DOHH2 (cell line): ENCODE results near the gene CDCA3.
A peak's percentile ranks its signal among the peaks of the same experiment; 100 is the strongest.

Source experiments
- H3F3A ChIP-seq: fragments of 200-600 bp; sonication (generic), shearing (Covaris generic); 2 replicates; pipeline ENCODE4 v1.6.0; 2016; ENCODE audit warnings: antibody characterized with exemption, mild to moderate bottlenecking; ENCODE audit not compliant: control insufficient read depth, insufficient read depth
- H3K27ac ChIP-seq: fragments of 200-600 bp; sonication (generic); 2 replicates; pipeline ENCODE4 v1.5.1; 2014; ENCODE audit warnings: low read depth, mild to moderate bottlenecking, low read length, moderate library complexity
- H3K27me3 ChIP-seq: fragments of 200-600 bp; sonication (generic); 2 replicates; pipeline ENCODE4 v1.6.1; 2014; ENCODE audit warnings: mild to moderate bottlenecking, low read length, mixed read lengths; ENCODE audit not compliant: control insufficient read depth
- H3K36me3 ChIP-seq: fragments of 200-600 bp; sonication (generic); 2 replicates; pipeline ENCODE4 v1.6.1; 2014; ENCODE audit warnings: mild to moderate bottlenecking, low read length, moderate library complexity, mixed read lengths; ENCODE audit not compliant: control insufficient read depth
- H3K4me1 ChIP-seq: fragments of 200-600 bp; sonication (generic); 2 replicates; pipeline ENCODE4 v1.6.1; 2014; ENCODE audit warnings: mild to moderate bottlenecking, low read length, mixed read lengths; ENCODE audit not compliant: control insufficient read depth
- H3K4me2 ChIP-seq: fragments of 200-600 bp; sonication (generic); 2 replicates; pipeline ENCODE4 v1.6.0; 2014; ENCODE audit warnings: mild to moderate bottlenecking, low read length, moderate library complexity
- H3K4me3 ChIP-seq: fragments of 200-600 bp; sonication (generic); 2 replicates; pipeline ENCODE4 v1.5.1; 2014; ENCODE audit warnings: mild to moderate bottlenecking, low read length, mixed read lengths
- H3K79me2 ChIP-seq: fragments of 200-600 bp; sonication (generic); 2 replicates; pipeline ENCODE4 v1.6.1; 2014; ENCODE audit warnings: mild to moderate bottlenecking, low read length, mixed read lengths; ENCODE audit not compliant: control insufficient read depth
- H3K9me2 ChIP-seq: fragments of 200-600 bp; sonication (generic); replicated peaks from 2 replicates; pipeline ENCODE4 v1.6.1; 2014; ENCODE audit warnings: mild to moderate bottlenecking, low read length, mixed read lengths; ENCODE audit not compliant: control insufficient read depth
- H3K9me3 ChIP-seq: fragments of 200-600 bp; sonication (generic); 2 replicates; pipeline ENCODE4 v1.6.1; 2014; ENCODE audit warnings: antibody characterized with exemption, low read length, mixed read lengths; ENCODE audit not compliant: control insufficient read depth, insufficient read depth
- H4K20me1 ChIP-seq: fragments of 200-600 bp; sonication (generic); 2 replicates; pipeline ENCODE4 v1.6.0; 2014; ENCODE audit warnings: low read depth, mild to moderate bottlenecking, antibody characterized with exemption, low read length, moderate library complexity; ENCODE audit not compliant: control insufficient read depth, insufficient read depth
- CTCF ChIP-seq: fragments of 200-600 bp; sonication (generic); IDR thresholded peaks from one replicate; pipeline ENCODE4 v1.5.1; 2014; ENCODE audit warnings: antibody characterized with exemption, mild to moderate bottlenecking, low read depth, low read length; ENCODE audit not compliant: poor library complexity, severe bottlenecking
- EZH2phosphoT487 ChIP-seq: fragments of 200-600 bp; sonication (generic); IDR thresholded peaks from 2 replicates; pipeline ENCODE4 v1.6.1; 2017; ENCODE audit warnings: borderline replicate concordance, mild to moderate bottlenecking, antibody characterized with exemption, low read length, moderate library complexity, mixed read lengths

Gene CDCA3

GRCh38 chr12:6851153-6851920 is at the start of gene CDCA3:
CDCA3 (minus strand) TSS chr12:6851286; CDS start chr12:6850952, 334 bp downstream.
- no peak for TF ChIP-seq CTCF
- no peak for TF ChIP-seq EZH2phosphoT487
- peaks cover 32% of the 10 kb centered on the region for H3K4me1 ChIP-seq
- H3F3A ChIP-seq = peaks cover 2% of the 10 kb centered on the region; the same call in 1 of the 2 replicates
- peaks cover 73% of the 10 kb centered on the region for H3K36me3 ChIP-seq
- H3K79me2 ChIP-seq = peaks cover 51% of the 10 kb centered on the region
- no peaks in the 10 kb centered on the region for H4K20me1 ChIP-seq
- peak within 1 kb of the TSS; percentile 99 for H3K4me2 ChIP-seq
- peak within 1 kb of the TSS; percentile 77 for H3K4me3 ChIP-seq
- no peaks in the 10 kb centered on the region for H3K27me3 ChIP-seq
- H3K9me3 ChIP-seq = no peaks in the 10 kb centered on the region
- peak within 1 kb of the TSS; percentile 64 for H3K27ac ChIP-seq
- no peaks in the 10 kb centered on the region for H3K9me2 ChIP-seq

GRCh38 chr12:6899837-6900519 is 48.9 kb upstream of the CDCA3 start:
- no peaks in the 10 kb centered on the region for H3K9me2 ChIP-seq
- H3K4me3 ChIP-seq = no peak overlapping the region
- no peaks in the 10 kb centered on the region for H4K20me1 ChIP-seq
- H3K27me3 ChIP-seq = no peaks in the 10 kb centered on the region
- H3F3A ChIP-seq = no peaks in the 10 kb centered on the region
- no peaks in the 10 kb centered on the region for H3K36me3 ChIP-seq
- TF ChIP-seq CTCF (no peak), EZH2phosphoT487 (no peak)
- no peaks in the 10 kb centered on the region for H3K79me2 ChIP-seq
- H3K27ac ChIP-seq = no peak overlapping the region
- H3K9me3 ChIP-seq = no peaks in the 10 kb centered on the region
- H3K4me1 ChIP-seq = peaks cover 12% of the 10 kb centered on the region
- H3K4me2 ChIP-seq = no peak overlapping the region

- H3F3A ChIP-seq = no peaks in the 10 kb centered on the region
- H3K27me3 ChIP-seq = no peaks in the 10 kb centered on the region
- H3K4me3 ChIP-seq = no peak overlapping the region
- peaks cover 9% of the 10 kb centered on the region for H3K4me1 ChIP-seq
- H3K9me2 ChIP-seq = no peaks in the 10 kb centered on the region
- H3K4me2 ChIP-seq = no peak overlapping the region
- TF ChIP-seq CTCF (no peak), EZH2phosphoT487 (no peak)
- no peaks in the 10 kb centered on the region for H3K9me3 ChIP-seq
- H3K27ac ChIP-seq = no peak overlapping the region
- H3K36me3 ChIP-seq = no peaks in the 10 kb centered on the region
- H3K79me2 ChIP-seq = no peaks in the 10 kb centered on the region
- H4K20me1 ChIP-seq = no peaks in the 10 kb centered on the region
Observed at GRCh38 chr12:6899427-6899826, 48.3 kb upstream of the CDCA3 start.
